Activated T-cell treated with anti-CD3 and anti-CD28 coated beads for 1 hour (primary cell): ENCODE data around the gene KRT12.

Experiments used
- DNase-seq: peaks from one replicate; pipeline ENCODE4 v3.0.0-alpha.2; 2020; ENCODE audit warnings: low read depth

KRT12 gene

GRCh38 chr17:40866838-40867237 is at the start of gene KRT12:
Gene KRT12 (minus strand): TSS chr17:40867223. CDS start chr17:40867186, 37 bp downstream.
- no peak for DNase-seq

GRCh38 chr17:40916366-40916765 is 49.3 kb upstream of the KRT12 start:
- DNase-seq, result no peak

- DNase-seq, result no peak
These were observed 48.8 kb upstream of the KRT12 start for GRCh38 chr17:40915721-40916256.

DNA sequence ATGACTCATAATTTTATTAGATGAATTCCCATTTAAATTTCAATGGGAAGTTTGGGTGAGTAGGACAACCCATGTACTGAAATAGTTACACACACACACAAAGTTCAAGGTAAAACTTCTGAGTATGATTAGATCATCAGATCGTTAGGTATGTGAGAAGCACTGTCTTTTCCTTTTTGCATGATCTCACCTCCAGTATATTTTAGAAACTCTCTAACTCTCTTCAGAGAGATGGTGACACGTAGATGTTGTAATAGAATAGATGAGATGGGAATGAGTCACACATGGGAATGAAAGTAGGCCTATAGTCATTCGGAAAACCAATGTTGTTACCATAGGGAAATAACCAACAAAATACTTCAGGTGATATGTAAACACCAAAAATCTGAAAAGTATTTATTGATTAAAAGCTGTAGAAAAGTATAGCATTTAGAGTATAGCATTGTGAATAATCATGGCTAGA is 48.2 kb upstream of the KRT12 start:
- no peak for DNase-seq

GRCh38 chr17:40914075-40914855 is 47.2 kb upstream of the KRT12 start:
- DNase-seq, result no peak

DNA sequence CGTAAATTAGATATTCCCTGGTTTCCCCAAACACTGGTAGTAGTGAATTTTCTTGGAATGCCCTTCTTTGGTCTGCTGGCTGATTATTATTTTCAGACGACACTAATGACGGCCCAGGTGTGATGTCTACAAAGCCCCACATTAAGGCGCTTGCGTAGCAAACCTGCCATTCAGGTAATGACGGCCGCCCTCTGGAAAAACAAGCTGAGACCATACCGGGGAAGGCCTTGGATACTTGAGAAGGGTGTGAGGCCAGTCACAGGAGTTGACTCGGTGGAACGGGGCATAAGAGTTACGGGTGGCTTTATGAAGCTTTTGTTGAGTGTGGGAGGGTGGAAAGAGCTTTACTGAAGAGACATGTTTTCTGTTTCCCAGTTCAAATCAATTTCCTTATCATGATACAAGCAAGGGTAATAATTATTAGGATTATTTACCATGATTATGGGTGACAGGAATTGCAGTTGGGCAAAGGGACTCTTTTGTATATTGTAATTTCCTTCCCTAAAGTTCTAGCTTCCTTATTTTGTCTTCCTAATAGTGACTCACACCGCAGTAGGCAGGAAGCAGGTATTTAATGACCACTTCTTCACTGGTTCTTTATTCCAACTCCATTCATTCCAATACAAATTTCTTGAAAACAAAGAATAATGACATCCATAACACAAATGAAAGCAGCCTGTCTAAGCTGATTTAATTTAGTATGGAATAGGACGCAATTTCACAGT is 45.6 kb upstream of the KRT12 start:
- no peak for DNase-seq

GRCh38 chr17:40910441-40910841 is 43.4 kb upstream of the KRT12 start:
- DNase-seq, result no peak

GRCh38 chr17:40909755-40910154 is 42.7 kb upstream of the KRT12 start:
- no peak for DNase-seq

GRCh38 chr17:40909351-40909750 is 42.3 kb upstream of the KRT12 start:
- DNase-seq, result peak; percentile 56

- no peak for DNase-seq
These were observed 39.6 kb upstream of the KRT12 start for GRCh38 chr17:40906613-40907012.

- no peak for DNase-seq
These were observed 38.3 kb upstream of the KRT12 start for GRCh38 chr17:40905370-40905769.

DNA sequence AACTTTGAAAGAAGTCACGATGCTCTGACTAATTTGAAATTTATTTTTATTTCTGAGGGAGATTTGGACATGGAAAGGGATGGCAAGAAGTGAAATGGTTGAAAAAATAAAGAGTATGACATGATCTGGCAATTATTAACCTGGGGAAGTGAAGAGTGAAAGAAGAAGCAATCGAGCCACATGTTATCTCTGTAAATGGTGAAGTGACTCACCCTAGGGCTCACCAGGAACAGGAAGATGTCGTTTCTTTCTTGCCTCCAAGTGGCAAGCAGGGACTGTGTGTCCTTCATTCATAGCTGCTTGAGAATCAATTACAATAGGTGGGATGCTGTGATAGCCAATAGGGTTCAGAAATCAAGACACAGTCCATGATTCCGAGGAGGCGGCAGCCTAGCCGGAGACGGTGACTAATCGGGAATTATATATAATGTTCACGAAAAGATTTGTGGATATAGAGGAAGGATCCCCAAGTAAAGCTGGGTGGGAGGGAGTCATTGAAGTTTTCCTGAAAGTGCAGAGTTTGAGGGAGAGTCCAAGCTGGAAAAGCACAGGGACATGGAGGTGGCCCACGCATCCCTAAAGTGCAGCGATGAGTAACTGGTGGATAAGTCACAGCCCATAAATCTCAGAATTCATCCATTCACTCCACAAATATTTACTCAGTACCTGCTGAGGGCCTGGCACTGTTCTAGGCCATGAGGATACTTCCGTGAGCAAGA is 36.3 kb upstream of the KRT12 start:
- no peak for DNase-seq

GRCh38 chr17:40902498-40902897 is 35.5 kb upstream of the KRT12 start:
- no peak for DNase-seq

GRCh38 chr17:40901981-40902474 is 35.0 kb upstream of the KRT12 start:
- DNase-seq, result no peak

DNA sequence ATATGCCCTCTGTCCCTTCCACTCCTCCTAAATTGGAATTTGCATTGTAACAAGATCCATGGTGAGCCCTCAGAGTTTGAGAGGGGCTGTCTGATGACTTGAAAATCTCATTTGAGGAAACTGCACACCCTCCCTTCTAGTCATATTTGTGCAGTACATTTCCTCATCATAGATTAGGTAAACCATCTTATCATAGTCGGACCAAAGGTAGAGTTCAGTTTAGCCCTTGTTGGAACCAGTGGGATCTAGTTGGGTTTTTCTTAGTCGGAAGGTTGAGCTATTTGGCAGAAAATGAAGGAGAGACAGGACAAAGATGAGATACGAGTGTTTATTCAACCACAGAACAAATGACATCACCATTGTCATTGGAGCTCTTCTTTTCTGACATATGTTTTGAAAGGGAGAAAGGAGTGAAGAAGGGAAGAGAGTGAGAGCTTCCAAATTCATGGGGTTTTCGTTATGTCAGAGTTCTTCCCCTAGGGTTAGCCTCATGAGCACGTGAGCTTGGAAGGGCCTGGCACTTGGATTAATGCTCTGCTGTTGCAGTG is 33.9 kb upstream of the KRT12 start:
- no peak for DNase-seq

DNA sequence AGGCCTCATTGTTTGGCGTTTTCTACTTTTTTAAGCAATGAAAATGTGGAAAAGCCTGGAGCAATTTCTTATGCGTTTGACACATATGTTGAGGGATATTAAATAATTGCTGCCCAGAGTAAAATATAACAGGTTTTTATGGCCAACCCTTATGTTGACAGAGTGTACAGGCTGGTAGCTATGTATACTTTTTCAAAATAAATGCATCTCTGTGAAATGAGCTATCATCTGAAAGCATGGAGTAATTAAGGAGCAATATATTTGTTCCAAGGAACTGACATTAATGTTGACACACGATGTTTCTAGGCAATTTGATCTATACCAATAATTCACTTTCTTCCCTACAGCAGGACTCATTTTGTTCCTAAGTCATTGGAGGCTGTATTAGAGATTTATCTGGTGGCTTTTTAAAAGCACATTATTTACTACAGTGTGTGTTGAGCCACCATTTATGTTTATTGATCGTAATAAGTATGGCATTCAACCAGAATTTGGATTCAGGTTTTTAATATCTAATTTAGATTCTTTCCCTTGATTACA is 30.0 kb upstream of the KRT12 start:
- DNase-seq, result no peak

DNA sequence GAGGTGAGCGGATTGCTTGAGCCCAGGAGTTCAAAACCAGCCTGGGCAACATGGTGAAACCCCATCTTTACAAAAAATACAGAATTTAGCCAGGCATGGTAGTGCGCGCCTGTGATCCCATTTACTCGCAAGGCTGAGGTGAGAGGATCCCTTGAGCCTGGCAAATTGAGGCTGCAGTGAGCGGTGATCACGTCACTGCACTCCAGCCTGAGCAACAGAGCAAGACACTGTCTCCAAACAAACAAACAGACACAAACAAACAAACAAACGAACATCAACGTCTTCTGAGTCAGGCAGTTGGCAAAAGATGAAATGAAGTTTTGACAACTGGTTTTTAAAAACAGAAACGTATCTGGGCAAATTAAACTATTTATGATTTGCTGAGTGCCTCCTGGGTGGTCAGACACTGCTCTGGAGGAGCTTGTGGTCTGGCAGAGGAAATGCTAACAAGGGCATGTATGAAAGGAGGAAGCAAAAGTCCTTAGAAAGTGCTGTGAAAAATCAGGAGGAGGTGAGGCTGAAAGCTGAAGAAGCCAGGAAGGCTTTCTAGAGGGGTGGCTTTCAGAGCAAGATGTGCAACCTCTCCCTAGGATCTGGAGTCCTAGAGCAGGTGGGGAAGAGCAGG is 28.2 kb upstream of the KRT12 start:
- no peak for DNase-seq

DNA sequence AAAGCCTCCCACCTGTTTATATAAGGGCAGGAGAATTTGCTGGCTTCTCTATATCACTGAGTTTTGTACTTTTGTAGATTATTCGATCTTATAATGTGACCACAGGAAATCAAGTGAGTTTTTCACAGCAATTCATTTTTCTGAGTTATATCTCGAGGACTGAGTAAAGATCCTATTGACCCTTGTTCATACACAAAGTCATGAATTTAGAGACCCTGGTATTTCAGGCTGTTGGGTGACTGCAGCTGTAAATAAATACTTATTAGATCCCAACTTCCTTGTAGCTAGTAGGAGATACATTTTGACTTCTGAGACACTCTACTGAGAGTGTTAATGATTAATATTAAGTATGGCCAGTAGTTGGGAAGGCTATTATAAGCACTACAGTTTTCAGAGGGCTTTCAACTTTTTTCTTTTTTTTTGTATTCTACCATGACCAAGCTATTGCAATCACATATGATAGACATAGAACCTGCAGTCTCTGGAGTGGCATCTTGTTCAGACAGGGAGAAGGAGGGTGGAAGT is 21.2 kb upstream of the KRT12 start:
- no peak for DNase-seq

DNA sequence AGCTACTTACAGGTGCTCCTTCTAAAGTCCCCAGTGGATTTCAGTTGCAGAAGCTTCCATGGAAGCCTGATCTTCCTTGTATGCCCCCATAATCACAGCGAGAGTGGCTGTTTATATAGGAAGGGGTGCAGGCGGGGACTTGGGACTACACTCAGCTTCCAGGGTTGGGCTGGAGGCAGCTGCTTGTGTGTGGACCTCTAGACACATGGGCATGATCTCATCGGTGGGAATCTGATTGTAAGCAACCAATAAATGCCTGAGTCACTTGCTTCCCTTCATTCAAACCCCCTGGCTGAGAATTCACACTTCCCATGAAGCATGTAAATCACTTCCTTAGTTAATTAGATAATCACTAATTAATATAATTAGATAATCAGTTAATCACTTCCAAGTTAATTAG is 19.1 kb upstream of the KRT12 start:
- no peak for DNase-seq

DNA sequence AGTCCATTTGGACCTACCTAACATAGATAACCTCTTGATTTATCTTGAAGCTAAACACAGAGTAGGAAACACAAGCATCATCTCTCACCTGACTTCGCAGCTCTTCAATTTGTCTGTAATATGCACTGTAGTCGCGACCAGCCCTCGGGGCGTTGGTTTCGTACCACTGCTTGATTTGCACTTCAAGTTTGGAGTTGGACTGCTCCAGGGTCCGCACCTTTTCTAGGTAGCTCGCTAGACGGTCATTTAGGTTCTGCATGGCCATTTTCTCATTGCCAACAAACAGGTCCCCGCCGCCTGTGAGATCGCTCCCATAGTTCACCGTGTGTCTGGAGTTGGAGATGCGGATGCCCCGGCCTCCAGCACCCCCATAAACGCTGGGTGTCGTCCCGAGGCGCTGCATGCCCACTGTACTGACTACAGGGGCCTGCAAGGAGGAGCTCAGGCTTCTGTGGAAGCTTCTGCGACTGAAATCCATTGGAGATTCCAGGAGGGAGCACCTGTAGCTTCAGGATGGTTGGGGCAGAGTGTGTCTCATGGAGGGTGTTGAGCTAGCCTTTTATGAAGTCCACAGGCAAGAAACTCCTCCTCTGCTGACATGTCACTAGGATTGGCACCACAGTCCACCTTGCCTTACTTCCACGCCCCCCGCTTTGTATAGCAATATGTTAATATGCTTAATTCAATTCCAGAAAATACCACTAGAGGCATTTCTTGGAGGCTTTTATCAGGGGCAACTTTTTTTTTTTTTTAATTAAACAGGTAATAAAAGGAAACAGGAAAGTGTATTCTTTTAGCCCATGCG is 17.9 kb upstream of the KRT12 start, which contains the start of gene KRT20:
Gene KRT20, minus strand, starts transcription at position 535 of the 805 bp plus-strand sequence. Its CDS starts 57 bp downstream, at position 478.
- no peak for DNase-seq
